ENCODE results near the gene AUTS2. TPM values are rescaled to one million over a fixed set of nuclear protein-coding genes. Genes with fewer than 3 reads are reported as not detected.

Gene AUTS2
- total RNA-seq, 1 donor from 2014 or later: 125 TPM

- Mint-ChIP-seq H3K4me1 (ENCODE audit: low read depth) (peaks cover 15% of the 10 kb centered on the region), H3K9me3 (ENCODE audit: low read depth) (no peaks in the 10 kb centered on the region), H3K4me3 (ENCODE audit: low read depth) (no peak overlapping the region), H3K27ac (no peak overlapping the region), H3K36me3 (ENCODE audit: insufficient read depth) (no peaks in the 10 kb centered on the region), H3K27me3 (no peaks in the 10 kb centered on the region)
- no peak for TF ChIP-seq CTCF (IDR thresholded peaks at IDR 0.05; ENCODE audit: unreplicated experiment)
- no peak for DNase-seq (ENCODE audit: low spot score, unreplicated experiment)
These were observed 235.7 kb downstream of the AUTS2 start for GRCh38 chr7:69833964-69834363.

- Mint-ChIP-seq H3K9me3 (ENCODE audit: low read depth) (no peaks in the 10 kb centered on the region), H3K27me3 (no peaks in the 10 kb centered on the region), H3K4me1 (ENCODE audit: low read depth) (peaks cover 10% of the 10 kb centered on the region), H3K27ac (no peak overlapping the region), H3K4me3 (ENCODE audit: low read depth) (no peak overlapping the region), H3K36me3 (ENCODE audit: insufficient read depth) (no peaks in the 10 kb centered on the region)
- no peak for DNase-seq (ENCODE audit: low spot score, unreplicated experiment)
- no peak for TF ChIP-seq CTCF (IDR thresholded peaks at IDR 0.05; ENCODE audit: unreplicated experiment)
These were observed 238.4 kb downstream of the AUTS2 start for GRCh38 chr7:69836702-69837101.

- DNase-seq (ENCODE audit: low spot score, unreplicated experiment): no peak
- peaks cover 10% of the 10 kb centered on the region for H3K4me1 Mint-ChIP-seq (ENCODE audit: low read depth)
- no peaks in the 10 kb centered on the region for H3K9me3 Mint-ChIP-seq (ENCODE audit: low read depth)
- TF ChIP-seq CTCF (IDR thresholded peaks at IDR 0.05; ENCODE audit: unreplicated experiment): no peak
- H3K4me3 Mint-ChIP-seq (ENCODE audit: low read depth): no peak overlapping the region
- H3K36me3 Mint-ChIP-seq (ENCODE audit: insufficient read depth): no peaks in the 10 kb centered on the region
- H3K27ac Mint-ChIP-seq: no peak overlapping the region
- no peaks in the 10 kb centered on the region for H3K27me3 Mint-ChIP-seq
These were observed 239.3 kb downstream of the AUTS2 start for GRCh38 chr7:69837387-69838068.

- Mint-ChIP-seq H3K4me3 (ENCODE audit: low read depth) (no peak overlapping the region), H3K27me3 (no peaks in the 10 kb centered on the region), H3K36me3 (ENCODE audit: insufficient read depth) (no peaks in the 10 kb centered on the region), H3K4me1 (ENCODE audit: low read depth) (peaks cover 10% of the 10 kb centered on the region), H3K9me3 (ENCODE audit: low read depth) (no peaks in the 10 kb centered on the region), H3K27ac (no peak overlapping the region)
- no peak for DNase-seq (ENCODE audit: low spot score, unreplicated experiment)
- TF ChIP-seq CTCF (IDR thresholded peaks at IDR 0.05; ENCODE audit: unreplicated experiment): no peak
These were observed 241.5 kb downstream of the AUTS2 start for GRCh38 chr7:69839782-69840181.

GRCh38 chr7:69840248-69840647 lies 242.0 kb downstream of the AUTS2 start:
- Mint-ChIP-seq H3K27ac (no peak overlapping the region), H3K9me3 (ENCODE audit: low read depth) (no peaks in the 10 kb centered on the region), H3K36me3 (ENCODE audit: insufficient read depth) (no peaks in the 10 kb centered on the region), H3K4me1 (ENCODE audit: low read depth) (peaks cover 10% of the 10 kb centered on the region), H3K4me3 (ENCODE audit: low read depth) (no peak overlapping the region), H3K27me3 (no peaks in the 10 kb centered on the region)
- TF ChIP-seq CTCF (IDR thresholded peaks at IDR 0.05; ENCODE audit: unreplicated experiment): no peak
- no peak for DNase-seq (ENCODE audit: low spot score, unreplicated experiment)
